A673 (cell line): ENCODE data around the gene TSPEAR.

Experiments used
- EZH2 ChIP-seq: fragments of 200-600 bp; sonication (generic); IDR thresholded peaks from 2 replicates; pipeline ENCODE4 v1.6.1; 2017; ENCODE audit warnings: borderline replicate concordance, low read depth, mild to moderate bottlenecking, mixed read lengths, antibody characterized with exemption, low read length; ENCODE audit not compliant: poor library complexity, severe bottlenecking
- TF ChIP-seq, protein P1 (sequence below): fragments of 300-800, 200-600 bp; sonication (generic); conservative IDR thresholded peaks from 2 replicates; pipeline ENCODE4 v1.5.1; 2017; ENCODE audit warnings: low read depth, mild to moderate bottlenecking, antibody characterized with exemption, low read length, moderate library complexity, mixed read lengths

DNA sequence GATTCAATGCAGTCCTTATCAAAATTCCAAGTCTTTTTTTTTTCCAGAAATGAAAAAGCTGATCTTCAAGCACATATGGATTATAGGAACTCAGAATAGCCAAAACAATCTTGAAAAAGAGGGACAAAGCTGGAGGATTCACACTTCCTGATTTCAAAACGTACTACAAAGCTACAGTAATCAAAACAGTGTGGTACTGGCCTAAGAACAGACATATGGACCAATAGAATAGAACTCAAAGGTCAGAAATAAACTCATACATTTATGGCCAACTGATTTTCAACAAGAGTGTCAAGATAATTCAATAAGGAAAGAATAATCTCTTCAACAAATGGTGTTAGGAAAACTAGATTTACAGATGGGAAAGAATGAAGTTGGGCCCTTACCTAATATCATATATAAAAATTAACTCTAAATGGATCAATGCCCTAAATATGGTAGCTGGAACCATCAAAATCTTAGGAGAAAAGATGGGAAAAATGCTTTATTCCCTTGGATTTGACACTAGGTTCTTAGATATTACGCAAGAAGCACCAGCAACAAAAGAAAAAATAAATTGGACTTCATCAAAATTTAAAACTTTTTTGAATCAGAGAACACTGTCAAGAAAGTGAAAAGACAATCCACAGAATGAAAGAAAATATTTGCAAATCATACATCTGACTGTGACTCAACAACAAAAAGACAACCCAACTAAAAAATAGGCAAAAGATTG is 18.4 kb downstream of the TSPEAR start:
- TF ChIP-seq, protein P1, sequence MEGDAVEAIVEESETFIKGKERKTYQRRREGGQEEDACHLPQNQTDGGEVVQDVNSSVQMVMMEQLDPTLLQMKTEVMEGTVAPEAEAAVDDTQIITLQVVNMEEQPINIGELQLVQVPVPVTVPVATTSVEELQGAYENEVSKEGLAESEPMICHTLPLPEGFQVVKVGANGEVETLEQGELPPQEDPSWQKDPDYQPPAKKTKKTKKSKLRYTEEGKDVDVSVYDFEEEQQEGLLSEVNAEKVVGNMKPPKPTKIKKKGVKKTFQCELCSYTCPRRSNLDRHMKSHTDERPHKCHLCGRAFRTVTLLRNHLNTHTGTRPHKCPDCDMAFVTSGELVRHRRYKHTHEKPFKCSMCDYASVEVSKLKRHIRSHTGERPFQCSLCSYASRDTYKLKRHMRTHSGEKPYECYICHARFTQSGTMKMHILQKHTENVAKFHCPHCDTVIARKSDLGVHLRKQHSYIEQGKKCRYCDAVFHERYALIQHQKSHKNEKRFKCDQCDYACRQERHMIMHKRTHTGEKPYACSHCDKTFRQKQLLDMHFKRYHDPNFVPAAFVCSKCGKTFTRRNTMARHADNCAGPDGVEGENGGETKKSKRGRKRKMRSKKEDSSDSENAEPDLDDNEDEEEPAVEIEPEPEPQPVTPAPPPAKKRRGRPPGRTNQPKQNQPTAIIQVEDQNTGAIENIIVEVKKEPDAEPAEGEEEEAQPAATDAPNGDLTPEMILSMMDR, result no peak
- TF ChIP-seq EZH2, result no peak
